K562 (cell line): ENCODE measurements around the gene CPNE1. TPM values are rescaled to one million over a fixed set of nuclear protein-coding genes. Genes with fewer than 3 reads are reported as not detected.

ENCODE experiments used
- CBX8 ChIP-seq: fragments of 200-600 bp; sonication (generic); IDR thresholded peaks from 2 replicates; pipeline ENCODE4 v1.6.1; 2012; ENCODE audit warnings: borderline replicate concordance, mixed run types, low read depth, mild to moderate bottlenecking, moderate library complexity, mixed read lengths, low read length, control low read depth, inconsistent platforms; ENCODE audit not compliant: poor library complexity, severe bottlenecking; ENCODE audit errors: extremely low read depth
- CC2D1A ChIP-seq: fragments of 450-650 bp; IDR thresholded peaks from 2 replicates; pipeline ENCODE4 v1.6.1; 2017; ENCODE audit warnings: mild to moderate bottlenecking
- CHAMP1 ChIP-seq: fragments of 450-650 bp; IDR thresholded peaks from 2 replicates; pipeline ENCODE4 v1.6.1; 2016; ENCODE audit warnings: mild to moderate bottlenecking
- DEAF1 ChIP-seq: fragments of 450-650 bp; formaldehyde crosslinking; IDR thresholded peaks from 2 replicates; pipeline ENCODE4 v1.4.0; 2020; ENCODE audit warnings: mild to moderate bottlenecking, moderate library complexity
- HES1 ChIP-seq: fragments of 450-650 bp; IDR thresholded peaks from 2 replicates; pipeline ENCODE4 v1.6.1; 2016; ENCODE audit warnings: low read depth, mild to moderate bottlenecking, moderate library complexity
- KAT7 ChIP-seq: sonication (generic); formaldehyde crosslinking; IDR thresholded peaks from 2 replicates; pipeline ENCODE4 v1.8.0; 2022; ENCODE audit warnings: missing genetic modification reagents, mild to moderate bottlenecking, borderline replicate concordance
- MEF2D ChIP-seq: conservative IDR thresholded peaks from 2 replicates; pipeline ENCODE4 v1.6.1; 2016; ENCODE audit warnings: low read depth, missing genetic modification characterization, missing compliant biosample characterization
- NR2F6 ChIP-seq: fragments of 450-650 bp; formaldehyde crosslinking; IDR thresholded peaks from 2 replicates; pipeline ENCODE4 v1.4.0; 2020; ENCODE audit warnings: mild to moderate bottlenecking
- PHF20 ChIP-seq: fragments of 450-650 bp; IDR thresholded peaks from 2 replicates; pipeline ENCODE4 v1.6.1; 2018; ENCODE audit not compliant: partially characterized antibody
- POLR3G ChIP-seq: IDR thresholded peaks from 2 replicates; pipeline ENCODE4 v1.6.1; 2011; ENCODE audit not compliant: insufficient read length, insufficient replicate concordance; ENCODE audit errors: extremely low read depth
- RAD21 ChIP-seq, 2 experiments: fragments of 250-450 bp in 1 of 2; fragments of 450-650 bp in 1 of 2; sonication (Bioruptor Pico) in 1 of 2; formaldehyde crosslinking in 1 of 2; IDR thresholded peaks in 1 of 2; conservative IDR thresholded peaks in 1 of 2; 2 replicates each; pipeline versions ENCODE4 v1.4.0 to v1.8.0; 2020 to 2022; ENCODE audit warnings: mild to moderate bottlenecking in 2 of 2, moderate library complexity in 1 of 2
- RBM14 ChIP-seq: fragments of 200-400 bp; formaldehyde crosslinking; IDR thresholded peaks from 2 replicates; pipeline ENCODE4 v1.6.1; 2018; ENCODE audit warnings: low read depth, mild to moderate bottlenecking, low read length, moderate library complexity, borderline replicate concordance; ENCODE audit not compliant: insufficient read depth
- SNIP1 ChIP-seq: fragments of 450-650 bp; IDR thresholded peaks from 2 replicates; pipeline ENCODE4 v1.7.1; 2017; ENCODE audit warnings: low read depth, mild to moderate bottlenecking
- STAT5B ChIP-seq: fragments of 250-450 bp; sonication (Bioruptor Pico); IDR thresholded peaks from 2 replicates; pipeline ENCODE4 v1.8.0; 2021; ENCODE audit warnings: mild to moderate bottlenecking, inconsistent platforms
- U2AF2 ChIP-seq: fragments of 200-400 bp; formaldehyde crosslinking; optimal IDR thresholded peaks from 2 replicates; pipeline ENCODE3; 2017; ENCODE audit warnings: low read depth, mild to moderate bottlenecking, low read length
- XRCC3 ChIP-seq: fragments of 450-650 bp; IDR thresholded peaks from 2 replicates; pipeline ENCODE4 v1.6.1; 2017; ENCODE audit warnings: mild to moderate bottlenecking, moderate library complexity
- ZBTB9 ChIP-seq: fragments of 450-650 bp; formaldehyde crosslinking; IDR thresholded peaks from 2 replicates; pipeline ENCODE4 v1.4.0; 2020; ENCODE audit warnings: mild to moderate bottlenecking, moderate library complexity
- ZNF12 ChIP-seq: sonication (generic); formaldehyde crosslinking; IDR thresholded peaks from 2 replicates; pipeline ENCODE4 v1.4.0; 2020; ENCODE audit warnings: mild to moderate bottlenecking, missing genetic modification reagents
- ZNF239 ChIP-seq: fragments of 250-450 bp; sonication (Bioruptor Pico); IDR thresholded peaks from 2 replicates; pipeline ENCODE4 v1.4.0; 2020; ENCODE audit warnings: mild to moderate bottlenecking
- polyA plus RNA-seq, 8 experiments: library from polyadenylated mRNA; depleted of rRNA in 4 of 8; stranded (reverse) in 5 of 8; unstranded in 3 of 8; fragments of >200 nt; fragmentation: Nextera tagmentation in 2 of 8; fragmentation: Illumina TruSeq in 1 of 8; extraction: Ambion mirVana in 2 of 8; extraction: Trizol in 1 of 8; gene quantifications; 2 replicates each; pipeline versions ENCODE4 v1.2.1 to v1.2.3, GENCODE V29; 2011 to 2014; ENCODE audit warnings: inconsistent platforms in 1 of 8, missing spikeins in 1 of 8
- total RNA-seq, 7 experiments: library from RNA; depleted of rRNA in 6 of 7; stranded (reverse); fragments of >200 nt in 6 of 7; fragmentation: Illumina TruSeq in 2 of 7; extraction: Trizol in 2 of 7; gene quantifications; 2 replicates each; pipeline versions ENCODE4 v1.2.1 to v1.2.3, GENCODE V29; 2011 to 2021; ENCODE audit warnings: low replicate concordance in 1 of 7

CPNE1 gene
- total and polyA plus RNA-seq, 9 of the 15 experiments (the other 6 are each of a cell fraction or from before 2014, with no cell fraction given): 42.1 to 102 (median 56.0) TPM

GRCh38 chr20:35699127-35699956 lies 34.6 kb upstream of the CPNE1 start, which contains the start of the genes NFS1 and ROMO1 (continued):
- no peak for TF ChIP-seq ZBTB9
- TF ChIP-seq STAT5B: no peak
- TF ChIP-seq KAT7 (CRISPR knock-in tag): peak; percentile 54; the same call in 1 of the 2 replicates
- TF ChIP-seq CBX8: no peak
- TF ChIP-seq ZNF239 (CRISPR knock-in tag): no peak
- peak; percentile 95 for TF ChIP-seq PHF20
- TF ChIP-seq ZNF12 (CRISPR knock-in tag): no peak
- TF ChIP-seq SNIP1: no peak
- no peak for TF ChIP-seq MEF2D
- TF ChIP-seq NR2F6 (CRISPR knock-in tag): no peak
- no peak for TF ChIP-seq U2AF2
- TF ChIP-seq DEAF1: no peak
- no peak for TF ChIP-seq CC2D1A
- TF ChIP-seq CHAMP1: no peak
- no peak for TF ChIP-seq POLR3G
- no peak for TF ChIP-seq HES1
- TF ChIP-seq RBM14: 0 out of 2 replicates have a peak, but pooled peaks have one; percentile 25
- no peak for TF ChIP-seq RAD21 (CRISPR knock-in tag; conservative IDR thresholded peaks at IDR 0.05 in 1 of 2, IDR thresholded peaks at IDR 0.05 in 1 of 2)
- TF ChIP-seq XRCC3: no peak
